Measurements from ENCODE around the gene TSHZ2. TPM values are rescaled to one million over a fixed set of nuclear protein-coding genes. Genes with fewer than 3 reads are reported as not detected.

The TSHZ2 gene
- total and polyA plus RNA-seq, 4 donors, result 0.93 to 8.8 (median 3.8) TPM

- Histone ChIP-seq H3K27me3 (ENCODE audit: control insufficient read depth in 3 of 3, insufficient read depth in 3 of 3, low read length in 2 of 3) (no peaks in the 10 kb centered on the region), H3K4me1 (ENCODE audit: control insufficient read depth in 5 of 5, insufficient read depth in 5 of 5, low read length in 5 of 5) (peaks cover 0 to 22% (median 6%) of the 10 kb centered on the region in 5 donors), H3K36me3 (ENCODE audit: control insufficient read depth in 4 of 4, insufficient read depth in 4 of 4, low read length in 4 of 4) (no peaks in the 10 kb centered on the region), H3K27ac (ENCODE audit: low read depth in 1 of 2, low read length in 1 of 2) (no peak overlapping the region), H3K4me3 (no peak overlapping the region), H3K9me3 (ENCODE audit: control insufficient read depth in 4 of 4, insufficient read depth in 3 of 4, low read length in 3 of 4) (peaks cover 0 to 1% (median 0%) of the 10 kb centered on the region in 4 donors), H3K9ac (ENCODE audit: insufficient read depth in 1 of 2, low read length in 2 of 2) (no peak overlapping the region)
- no peak for DNase-seq
- 84 to 85% methylated on average over 6 of the region's 6 CpGs for WGBS, 2 donors
- no peak for ATAC-seq (ENCODE audit: insufficient read depth, low FRiP score)
- TF ChIP-seq, protein P1, sequence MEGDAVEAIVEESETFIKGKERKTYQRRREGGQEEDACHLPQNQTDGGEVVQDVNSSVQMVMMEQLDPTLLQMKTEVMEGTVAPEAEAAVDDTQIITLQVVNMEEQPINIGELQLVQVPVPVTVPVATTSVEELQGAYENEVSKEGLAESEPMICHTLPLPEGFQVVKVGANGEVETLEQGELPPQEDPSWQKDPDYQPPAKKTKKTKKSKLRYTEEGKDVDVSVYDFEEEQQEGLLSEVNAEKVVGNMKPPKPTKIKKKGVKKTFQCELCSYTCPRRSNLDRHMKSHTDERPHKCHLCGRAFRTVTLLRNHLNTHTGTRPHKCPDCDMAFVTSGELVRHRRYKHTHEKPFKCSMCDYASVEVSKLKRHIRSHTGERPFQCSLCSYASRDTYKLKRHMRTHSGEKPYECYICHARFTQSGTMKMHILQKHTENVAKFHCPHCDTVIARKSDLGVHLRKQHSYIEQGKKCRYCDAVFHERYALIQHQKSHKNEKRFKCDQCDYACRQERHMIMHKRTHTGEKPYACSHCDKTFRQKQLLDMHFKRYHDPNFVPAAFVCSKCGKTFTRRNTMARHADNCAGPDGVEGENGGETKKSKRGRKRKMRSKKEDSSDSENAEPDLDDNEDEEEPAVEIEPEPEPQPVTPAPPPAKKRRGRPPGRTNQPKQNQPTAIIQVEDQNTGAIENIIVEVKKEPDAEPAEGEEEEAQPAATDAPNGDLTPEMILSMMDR (IDR thresholded peaks at IDR 0.05; ENCODE audit: control extremely low read depth, extremely low read depth), result no peak
Measured at GRCh38 chr20:52996658-52997057, 24.5 kb downstream of the TSHZ2 start.

DNA sequence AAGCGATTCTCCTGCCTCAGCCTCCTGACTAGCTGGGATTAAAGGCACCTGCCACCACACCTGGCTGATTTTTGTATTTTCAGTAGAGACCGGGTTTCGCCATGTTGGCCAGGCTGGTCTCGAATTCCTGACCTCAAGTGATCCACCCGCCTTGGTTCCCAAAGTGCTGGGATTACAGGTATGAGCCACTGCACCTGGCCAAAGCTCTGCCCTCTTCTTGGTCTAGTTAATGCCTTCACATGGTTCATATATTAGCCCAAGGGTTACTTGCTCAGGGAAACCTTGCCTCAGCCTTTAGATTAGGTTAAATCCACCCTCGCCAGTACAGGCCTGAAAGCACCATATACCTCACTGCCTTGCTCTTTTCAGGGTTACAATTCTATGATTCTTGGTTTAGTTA is 26.1 kb downstream of the TSHZ2 start:
- Histone ChIP-seq H3K36me3 (ENCODE audit: control insufficient read depth in 4 of 4, insufficient read depth in 4 of 4, low read length in 4 of 4) (no peaks in the 10 kb centered on the region), H3K27ac (ENCODE audit: low read depth in 1 of 2, low read length in 1 of 2) (no peak overlapping the region), H3K4me3 (no peak overlapping the region), H3K9ac (ENCODE audit: insufficient read depth in 1 of 2, low read length in 2 of 2) (no peak overlapping the region), H3K4me1 (ENCODE audit: control insufficient read depth in 5 of 5, insufficient read depth in 5 of 5, low read length in 5 of 5) (peaks cover 2 to 19% (median 11%) of the 10 kb centered on the region in 5 donors), H3K9me3 (ENCODE audit: control insufficient read depth in 4 of 4, insufficient read depth in 3 of 4, low read length in 3 of 4) (peaks cover 0 to 1% (median 0%) of the 10 kb centered on the region in 4 donors), H3K27me3 (ENCODE audit: control insufficient read depth in 3 of 3, insufficient read depth in 3 of 3, low read length in 2 of 3) (no peaks in the 10 kb centered on the region)
- ATAC-seq (ENCODE audit: insufficient read depth, low FRiP score), result no peak
- TF ChIP-seq, protein P1 (IDR thresholded peaks at IDR 0.05; ENCODE audit: control extremely low read depth, extremely low read depth), result no peak
- 94 to 95% methylated on average over 6 of the region's 6 CpGs for WGBS, 2 donors
- no peak for DNase-seq

DNA sequence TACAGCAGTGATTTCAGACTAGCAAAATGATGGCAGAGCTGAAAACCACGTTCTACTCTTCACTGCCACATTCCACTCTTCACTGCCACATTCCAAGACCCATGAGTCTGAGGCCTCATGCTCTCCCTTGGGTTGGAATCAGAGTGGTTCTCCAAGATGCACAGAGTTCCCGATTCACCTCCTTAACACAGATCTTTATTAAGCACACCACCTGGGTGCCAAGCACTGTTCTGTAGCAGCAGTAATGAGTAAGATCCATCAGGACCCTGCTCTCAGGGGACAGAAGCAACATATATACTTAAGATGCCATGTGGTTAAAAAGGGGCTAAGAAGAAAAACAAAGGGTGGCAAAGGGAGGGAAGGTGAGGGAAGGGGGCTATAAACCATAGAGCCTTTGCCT is 26.9 kb downstream of the TSHZ2 start:
- DNase-seq (no peak), ATAC-seq (ENCODE audit: insufficient read depth, low FRiP score) (no peak)
- H3K27ac ChIP-seq (ENCODE audit: low read depth in 1 of 2, low read length in 1 of 2), result no peak overlapping the region
- WGBS, 2 donors, result 69 to 83% methylated on average over 2 of the region's 2 CpGs
- peaks cover 2 to 26% (median 11%) of the 10 kb centered on the region in 5 donors for H3K4me1 ChIP-seq (ENCODE audit: control insufficient read depth in 5 of 5, insufficient read depth in 5 of 5, low read length in 5 of 5)
- TF ChIP-seq, protein P1 (IDR thresholded peaks at IDR 0.05; ENCODE audit: control extremely low read depth, extremely low read depth), result no peak
- H3K9ac ChIP-seq (ENCODE audit: insufficient read depth in 1 of 2, low read length in 2 of 2), result no peak overlapping the region
- no peaks in the 10 kb centered on the region for H3K27me3 ChIP-seq (ENCODE audit: control insufficient read depth in 3 of 3, insufficient read depth in 3 of 3, low read length in 2 of 3)
- H3K9me3 ChIP-seq (ENCODE audit: control insufficient read depth in 4 of 4, insufficient read depth in 3 of 4, low read length in 3 of 4), result peaks cover 0 to 1% (median 0%) of the 10 kb centered on the region in 4 donors
- H3K36me3 ChIP-seq (ENCODE audit: control insufficient read depth in 4 of 4, insufficient read depth in 4 of 4, low read length in 4 of 4), result no peaks in the 10 kb centered on the region
- no peak overlapping the region for H3K4me3 ChIP-seq
